Common myeloid progenitor, CD34-positive (primary cell): ENCODE measurements around the gene LIPG.

Source experiments
- CTCF ChIA-PET: fragments of 350-600 bp; sonication (Branson Sonifier 250); formaldehyde crosslinking; loops from one replicate; lab custom pipeline; 2021; ENCODE audit warnings: antibody characterized with exemption; lab: Charles Lee
- POLR2A ChIA-PET: fragments of 350-600 bp; sonication (Branson Sonifier 250); formaldehyde crosslinking; loops from one replicate; lab custom pipeline; 2021; ENCODE audit warnings: antibody characterized with exemption; lab: Charles Lee
- DNase-seq, 3 donors: peaks; one replicate each; pipeline versions ENCODE4 v3.0.0 to v3.0.0-alpha.2; 2013
- H3K27ac ChIP-seq, 2 experiments: 1 replicate in 1 of 2; 2 replicates in 1 of 2; pipeline ENCODE4 v1.7.0; 2013; ENCODE audit warnings: inconsistent platforms in 2 of 2, low read length in 2 of 2, mild to moderate bottlenecking in 2 of 2, low read depth in 1 of 2, moderate library complexity in 1 of 2; ENCODE audit not compliant: severe bottlenecking in 2 of 2, insufficient read depth in 1 of 2, poor library complexity in 1 of 2
- H3K27me3 ChIP-seq, 5 experiments: replicated peaks in 2 of 5; 1 replicate in 3 of 5; 2 replicates in 2 of 5; pipeline versions ENCODE4 v1.6.1 to v1.7.0; 2013; ENCODE audit warnings: low read length in 4 of 5, mild to moderate bottlenecking in 2 of 5, moderate library complexity in 2 of 5, inconsistent platforms in 1 of 5; ENCODE audit not compliant: insufficient read depth in 5 of 5, control insufficient read depth in 4 of 5
- H3K36me3 ChIP-seq, 4 experiments: 1 replicate in 2 of 4; 2 replicates in 2 of 4; pipeline versions ENCODE4 v1.6.1 to v1.7.0; 2013; ENCODE audit warnings: low read length in 3 of 4, control low read depth in 1 of 4, mild to moderate bottlenecking in 1 of 4; ENCODE audit not compliant: control insufficient read depth in 4 of 4, insufficient read depth in 4 of 4
- H3K4me1 ChIP-seq, 4 experiments: 1 replicate in 3 of 4; 2 replicates in 1 of 4; pipeline versions ENCODE4 v1.6.1 to v1.7.1; 2013; ENCODE audit warnings: low read length in 3 of 4, mild to moderate bottlenecking in 3 of 4, control low read depth in 1 of 4, inconsistent platforms in 1 of 4, moderate library complexity in 1 of 4; ENCODE audit not compliant: control insufficient read depth in 4 of 4, insufficient read depth in 4 of 4; ENCODE audit errors: control extremely low read depth in 1 of 4
- H3K4me3 ChIP-seq, 7 experiments: 1 replicate in 4 of 7; 2 replicates in 3 of 7; pipeline versions ENCODE4 v1.5.1 to v1.7.0; 2013; ENCODE audit warnings: mild to moderate bottlenecking in 7 of 7, low read length in 6 of 7, moderate library complexity in 6 of 7, inconsistent platforms in 2 of 7, low read depth in 2 of 7, control low read depth in 1 of 7; ENCODE audit not compliant: insufficient read depth in 4 of 7, control insufficient read depth in 1 of 7; ENCODE audit errors: extremely low read depth in 1 of 7
- H3K9me3 ChIP-seq, 5 experiments: 1 replicate in 4 of 5; 2 replicates in 1 of 5; pipeline versions ENCODE4 v1.6.1 to v1.7.1; 2013; ENCODE audit warnings: low read length in 4 of 5, mild to moderate bottlenecking in 2 of 5, inconsistent platforms in 1 of 5, low read depth in 1 of 5, moderate library complexity in 1 of 5; ENCODE audit not compliant: control insufficient read depth in 4 of 5, insufficient read depth in 2 of 5; ENCODE audit errors: control extremely low read depth in 1 of 5
- WGBS: methylation state at CpG from one replicate; pipeline ENCODE4 v1.1.5; 2013; ENCODE audit not compliant: insufficient coverage; 5-methylcytosine and 5-hydroxymethylcytosine counted together

Gene LIPG

DNA sequence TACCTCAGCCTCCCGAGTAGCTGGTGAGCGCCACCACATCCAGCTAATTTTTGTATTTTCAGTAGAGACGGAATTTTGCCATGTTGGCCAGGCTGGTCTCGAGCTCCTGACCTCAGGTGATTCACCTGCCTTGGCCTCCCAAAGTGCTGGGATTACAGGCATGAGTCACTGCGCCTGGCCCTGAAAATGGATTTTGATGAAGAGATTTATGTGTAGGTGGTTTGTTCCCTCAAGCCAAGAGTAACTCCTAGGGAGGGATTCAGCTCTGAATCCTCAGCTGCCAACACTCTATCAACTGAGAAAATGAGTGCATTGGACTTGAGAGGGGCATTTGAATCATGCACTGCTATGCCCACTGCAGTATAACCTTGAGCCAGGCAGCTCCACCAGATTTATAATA is 17.5 kb upstream of the LIPG start:
- no peak for DNase-seq
- H3K4me1 ChIP-seq, result no peaks in the 10 kb centered on the region
- no peaks in the 10 kb centered on the region for H3K9me3 ChIP-seq
- H3K27ac ChIP-seq, result no peak overlapping the region
- ChIA-PET POLR2A (no interaction called here), CTCF (no interaction called here)
- no peaks in the 10 kb centered on the region for H3K27me3 ChIP-seq
- WGBS, result 100% methylated on average over 4 of the region's 5 CpGs
- no peaks in the 10 kb centered on the region for H3K36me3 ChIP-seq
- no peak overlapping the region for H3K4me3 ChIP-seq

- H3K27ac ChIP-seq, result no peak overlapping the region
- no peaks in the 10 kb centered on the region for H3K36me3 ChIP-seq
- no peak overlapping the region for H3K4me3 ChIP-seq
- WGBS, result no CpG with 5 or more reads among the region's 1 CpG
- H3K4me1 ChIP-seq, result no peaks in the 10 kb centered on the region
- no peaks in the 10 kb centered on the region for H3K9me3 ChIP-seq
- peaks cover 0 to 3% (median 1%) of the 10 kb centered on the region in 5 experiments for H3K27me3 ChIP-seq
- ChIA-PET POLR2A (no interaction called here), CTCF (no interaction called here)
- no peak for DNase-seq
Observed at GRCh38 chr18:49546278-49546677, 15.6 kb upstream of the LIPG start.

- no peak overlapping the region for H3K27ac ChIP-seq
- H3K27me3 ChIP-seq, result peaks cover 0 to 5% (median 1%) of the 10 kb centered on the region in 5 experiments
- H3K9me3 ChIP-seq, result no peaks in the 10 kb centered on the region
- ChIA-PET POLR2A (no interaction called here), CTCF (no interaction called here)
- no peaks in the 10 kb centered on the region for H3K4me1 ChIP-seq
- DNase-seq, result no peak
- no peak overlapping the region for H3K4me3 ChIP-seq
- no peaks in the 10 kb centered on the region for H3K36me3 ChIP-seq
- 100% methylated on average over 1 of the region's 5 CpGs for WGBS
Observed at GRCh38 chr18:49546719-49547273, 15.1 kb upstream of the LIPG start.

- peaks cover 0 to 5% (median 2%) of the 10 kb centered on the region in 5 experiments for H3K27me3 ChIP-seq
- H3K36me3 ChIP-seq, result no peaks in the 10 kb centered on the region
- H3K4me3 ChIP-seq, result no peak overlapping the region
- H3K4me1 ChIP-seq, result no peaks in the 10 kb centered on the region
- no peak for DNase-seq
- ChIA-PET CTCF (no interaction called here), POLR2A (no interaction called here)
- no CpG with 5 or more reads among the region's 1 CpG for WGBS
- no peak overlapping the region for H3K27ac ChIP-seq
- H3K9me3 ChIP-seq, result no peaks in the 10 kb centered on the region
Observed at GRCh38 chr18:49547701-49548100, 14.2 kb upstream of the LIPG start.

DNA sequence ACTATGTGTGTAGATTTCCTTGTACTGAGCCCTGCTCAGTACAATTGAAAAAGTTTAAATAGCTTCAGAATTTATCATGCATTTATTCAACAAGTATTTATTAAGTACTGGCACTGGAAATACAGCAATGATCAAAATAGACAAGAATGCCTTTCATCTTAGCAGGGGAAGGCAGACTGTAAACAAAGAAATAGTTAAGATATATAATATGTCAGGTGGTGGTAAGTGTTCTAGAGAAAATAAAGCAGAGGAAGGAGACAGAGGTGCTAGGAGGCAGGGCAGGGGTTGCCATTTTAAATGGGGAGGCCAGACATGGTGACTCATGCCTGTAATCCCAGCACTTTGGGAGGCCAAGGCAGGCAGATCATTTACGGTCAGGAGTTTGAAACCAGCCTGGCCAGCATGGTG is 13.6 kb upstream of the LIPG start:
- ChIA-PET CTCF (no interaction called here), POLR2A (no interaction called here)
- 100% methylated on average over 1 of the region's 1 CpG for WGBS
- Histone ChIP-seq H3K4me1 (no peaks in the 10 kb centered on the region), H3K36me3 (no peaks in the 10 kb centered on the region), H3K4me3 (no peak overlapping the region), H3K27me3 (peaks cover 0 to 5% (median 3%) of the 10 kb centered on the region in 5 experiments), H3K27ac (no peak overlapping the region), H3K9me3 (peaks cover 0 to 2% (median 0%) of the 10 kb centered on the region in 5 experiments)
- DNase-seq, result no peak

- CTCF ChIA-PET, result no interaction called here
- no peaks in the 10 kb centered on the region for H3K4me1 ChIP-seq
Observed at GRCh38 chr18:49550621-49551339, 11.1 kb upstream of the LIPG start.

GRCh38 chr18:49553003-49553402 is 8.9 kb upstream of the LIPG start:
- Histone ChIP-seq H3K27ac (no peak overlapping the region), H3K9me3 (peaks cover 0 to 2% (median 0%) of the 10 kb centered on the region in 5 experiments), H3K4me3 (no peak overlapping the region), H3K4me1 (no peaks in the 10 kb centered on the region), H3K36me3 (no peaks in the 10 kb centered on the region), H3K27me3 (peaks cover 2 to 9% (median 5%) of the 10 kb centered on the region in 5 experiments)
- ChIA-PET CTCF (interaction anchor here (1.3 kb wide), 1 partner anchor 9 kb away, joined by 4 read pairs; the partner anchor contains the start of gene LIPG), POLR2A (no interaction called here)
- no peak for DNase-seq
- 78% methylated on average over 4 of the region's 4 CpGs for WGBS

More at GRCh38 chr18:49550621-49551339, 11.1 kb upstream of the LIPG start:
- DNase-seq, result no peak
- H3K27me3 ChIP-seq, result peaks cover 0 to 6% (median 3%) of the 10 kb centered on the region in 5 experiments
- H3K4me3 ChIP-seq, result no peak overlapping the region
- H3K27ac ChIP-seq, result no peak overlapping the region
- 92% methylated on average over 2 of the region's 6 CpGs for WGBS
- no peaks in the 10 kb centered on the region for H3K36me3 ChIP-seq
- POLR2A ChIA-PET, result no interaction called here
- H3K9me3 ChIP-seq, result peaks cover 0 to 2% (median 0%) of the 10 kb centered on the region in 5 experiments
